ENCODE data around the gene TMPRSS2. TPM values are rescaled to one million over a fixed set of nuclear protein-coding genes. Genes with fewer than 3 reads are reported as not detected.
"Not testable (repeated sequence)": the region's sequence is repeated elsewhere in the genome, so short reads cannot be mapped to it uniquely, and the experiment has no call there.

TMPRSS2 gene
- total RNA-seq, 1 donor, result not detected

- H3K27me3 ChIP-seq (ENCODE audit: insufficient read depth, low read length), result no peaks in the 10 kb centered on the region
- peaks cover 14% of the 10 kb centered on the region for H3K4me1 ChIP-seq (ENCODE audit: insufficient read depth, low read length)
- H3K4me3 ChIP-seq (ENCODE audit: low read length), result no peak overlapping the region
- H3K9me3 ChIP-seq (ENCODE audit: low read depth, low read length), result peaks cover 10% of the 10 kb centered on the region
Observed at GRCh38 chr21:41435706-41436105, 72.3 kb downstream of the TMPRSS2 start.

- H3K9me3 ChIP-seq (ENCODE audit: low read depth, low read length), result peaks cover 10% of the 10 kb centered on the region
- H3K4me1 ChIP-seq (ENCODE audit: insufficient read depth, low read length), result peaks cover 32% of the 10 kb centered on the region
- H3K27me3 ChIP-seq (ENCODE audit: insufficient read depth, low read length), result no peaks in the 10 kb centered on the region
- H3K4me3 ChIP-seq (ENCODE audit: low read length), result no peak overlapping the region
Observed at GRCh38 chr21:41433566-41433965, 74.4 kb downstream of the TMPRSS2 start.

GRCh38 chr21:41432562-41433460 is 75.1 kb downstream of the TMPRSS2 start:
- no peak overlapping the region for H3K4me3 ChIP-seq (ENCODE audit: low read length)
- no peaks in the 10 kb centered on the region for H3K27me3 ChIP-seq (ENCODE audit: insufficient read depth, low read length)
- peaks cover 39% of the 10 kb centered on the region for H3K4me1 ChIP-seq (ENCODE audit: insufficient read depth, low read length)
- peaks cover 10% of the 10 kb centered on the region for H3K9me3 ChIP-seq (ENCODE audit: low read depth, low read length)

DNA sequence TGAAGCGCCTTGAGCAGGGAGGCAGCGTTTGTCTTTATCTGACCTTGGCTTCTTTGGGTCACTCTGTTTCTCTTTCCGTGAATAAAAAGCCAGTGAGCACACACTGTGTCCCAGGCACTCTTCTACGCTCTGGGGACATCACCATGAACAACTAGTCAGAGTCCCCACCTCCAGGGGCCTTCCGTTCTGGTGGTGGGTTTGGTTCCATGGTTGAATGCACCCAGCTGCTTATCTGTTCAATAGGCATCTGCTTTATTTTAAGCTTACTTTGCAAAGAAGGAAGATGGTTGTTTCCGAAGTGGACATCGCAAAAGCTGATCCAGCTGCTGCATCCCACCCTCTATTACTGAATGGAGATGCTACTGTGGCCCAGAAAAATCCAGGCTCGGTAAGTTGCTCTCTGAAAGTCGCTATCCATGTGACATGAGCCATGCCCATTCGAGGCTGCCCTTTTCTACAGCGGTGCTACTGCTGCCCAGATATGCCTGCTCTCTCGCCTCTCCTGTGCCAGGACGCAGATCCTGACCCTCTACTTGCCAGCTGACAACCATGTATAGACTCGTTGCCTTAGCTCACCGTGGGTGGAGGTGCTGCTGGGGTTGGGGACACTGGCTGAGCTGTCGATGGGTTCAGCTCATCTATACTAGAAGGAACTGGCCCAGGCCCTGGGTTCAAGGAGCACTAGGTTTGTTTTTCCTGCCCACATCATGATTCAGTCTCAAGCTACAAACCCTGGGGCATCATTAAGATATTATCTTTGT is 76.0 kb downstream of the TMPRSS2 start:
- Histone ChIP-seq H3K9me3 (ENCODE audit: low read depth, low read length) (peaks cover 10% of the 10 kb centered on the region), H3K27me3 (ENCODE audit: insufficient read depth, low read length) (no peaks in the 10 kb centered on the region), H3K4me1 (ENCODE audit: insufficient read depth, low read length) (peaks cover 48% of the 10 kb centered on the region), H3K4me3 (ENCODE audit: low read length) (no peak overlapping the region)

DNA sequence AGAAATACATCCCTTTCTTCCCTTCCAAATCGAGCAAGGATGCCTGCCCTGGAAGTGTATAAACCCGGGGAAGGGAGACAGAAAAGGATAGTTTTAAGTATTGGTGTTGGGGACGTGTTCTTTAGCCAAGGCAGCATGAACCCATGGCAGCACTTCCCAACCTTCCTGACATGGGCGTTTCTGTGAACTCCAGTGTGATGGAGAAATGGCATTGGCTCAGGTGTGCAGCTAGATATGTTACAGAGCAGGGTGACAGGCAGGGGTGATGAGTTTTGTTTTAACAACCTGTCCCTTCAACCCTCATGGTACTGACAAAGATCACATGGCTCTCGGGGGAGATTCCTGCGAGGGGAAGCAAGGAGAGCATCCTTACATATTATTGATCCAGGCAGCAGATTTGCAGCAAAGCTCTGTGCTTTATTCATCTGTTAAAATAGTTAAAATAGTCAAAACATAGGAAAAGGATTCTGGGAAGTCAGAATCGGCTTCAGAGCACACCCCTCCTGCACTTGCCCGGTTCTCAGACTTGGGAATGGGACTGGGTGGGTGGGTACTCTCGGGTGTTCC is 78.0 kb downstream of the TMPRSS2 start:
- Histone ChIP-seq H3K4me1 (ENCODE audit: insufficient read depth, low read length) (peaks cover 59% of the 10 kb centered on the region), H3K4me3 (ENCODE audit: low read length) (no peak overlapping the region), H3K9me3 (ENCODE audit: low read depth, low read length) (peaks cover 10% of the 10 kb centered on the region), H3K27me3 (ENCODE audit: insufficient read depth, low read length) (no peaks in the 10 kb centered on the region)

GRCh38 chr21:41429305-41429704 is 78.7 kb downstream of the TMPRSS2 start:
- H3K4me1 ChIP-seq (ENCODE audit: insufficient read depth, low read length), result peaks cover 66% of the 10 kb centered on the region
- H3K9me3 ChIP-seq (ENCODE audit: low read depth, low read length), result peaks cover 5% of the 10 kb centered on the region
- H3K4me3 ChIP-seq (ENCODE audit: low read length), result no peak overlapping the region
- H3K27me3 ChIP-seq (ENCODE audit: insufficient read depth, low read length), result no peaks in the 10 kb centered on the region

GRCh38 chr21:41428847-41429246 is 79.1 kb downstream of the TMPRSS2 start:
- peaks cover under 1% of the 10 kb centered on the region for H3K9me3 ChIP-seq (ENCODE audit: low read depth, low read length)
- H3K4me1 ChIP-seq (ENCODE audit: insufficient read depth, low read length), result peaks cover 70% of the 10 kb centered on the region
- no peaks in the 10 kb centered on the region for H3K27me3 ChIP-seq (ENCODE audit: insufficient read depth, low read length)
- H3K4me3 ChIP-seq (ENCODE audit: low read length), result no peak overlapping the region

GRCh38 chr21:41428311-41428710 is 79.6 kb downstream of the TMPRSS2 start:
- H3K27me3 ChIP-seq (ENCODE audit: insufficient read depth, low read length), result no peaks in the 10 kb centered on the region
- no peaks in the 10 kb centered on the region for H3K9me3 ChIP-seq (ENCODE audit: low read depth, low read length)
- no peak overlapping the region for H3K4me3 ChIP-seq (ENCODE audit: low read length)
- H3K4me1 ChIP-seq (ENCODE audit: insufficient read depth, low read length), result peaks cover 76% of the 10 kb centered on the region

GRCh38 chr21:41427556-41427955 is 80.4 kb downstream of the TMPRSS2 start:
- H3K4me3 ChIP-seq (ENCODE audit: low read length), result peak overlapping the region; percentile 84

DNA sequence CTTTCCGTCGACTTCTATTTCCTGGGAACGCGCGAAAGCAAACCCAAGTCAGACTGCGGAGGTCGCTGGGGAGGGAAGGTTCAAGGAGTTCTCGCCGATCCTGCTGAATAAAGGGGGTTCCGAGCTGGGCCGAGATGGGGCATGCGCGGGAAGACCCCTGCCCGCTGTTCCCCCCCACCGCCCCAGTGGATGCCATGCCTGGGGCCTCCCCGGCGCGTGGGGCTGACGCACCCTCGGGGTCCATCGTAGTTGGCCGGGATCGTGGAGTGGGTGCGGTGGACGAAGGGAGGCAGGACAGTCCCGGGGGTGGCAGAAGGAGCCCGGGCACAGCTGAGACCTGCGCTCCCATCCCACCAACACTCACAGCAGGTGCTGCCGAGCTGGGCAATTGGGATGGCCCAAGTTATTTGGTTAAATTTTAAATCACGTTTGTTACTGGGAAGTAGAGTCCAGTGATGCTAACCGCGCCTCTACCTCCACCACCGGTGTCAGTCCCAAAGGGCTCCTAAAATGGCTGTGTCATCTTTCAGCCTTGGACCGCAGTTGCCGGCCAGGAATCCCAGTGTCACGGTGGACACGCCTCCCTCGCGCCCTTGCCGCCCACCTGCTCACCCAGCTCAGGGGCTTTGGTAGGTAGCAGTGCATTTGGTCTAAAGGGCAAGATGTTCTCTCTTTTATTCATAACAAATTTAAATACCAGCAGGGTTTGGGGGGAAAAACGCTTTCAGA is 81.1 kb downstream of the TMPRSS2 start:
- Histone ChIP-seq H3K9me3 (ENCODE audit: low read depth, low read length) (no peaks in the 10 kb centered on the region), H3K4me1 (ENCODE audit: insufficient read depth, low read length) (peaks cover 79% of the 10 kb centered on the region), H3K4me3 (ENCODE audit: low read length) (peak overlapping the region; percentile 84), H3K27me3 (ENCODE audit: insufficient read depth, low read length) (no peaks in the 10 kb centered on the region)

More at GRCh38 chr21:41427556-41427955, 80.4 kb downstream of the TMPRSS2 start:
- no peaks in the 10 kb centered on the region for H3K27me3 ChIP-seq (ENCODE audit: insufficient read depth, low read length)
- no peaks in the 10 kb centered on the region for H3K9me3 ChIP-seq (ENCODE audit: low read depth, low read length)
- H3K4me1 ChIP-seq (ENCODE audit: insufficient read depth, low read length), result peaks cover 79% of the 10 kb centered on the region

DNA sequence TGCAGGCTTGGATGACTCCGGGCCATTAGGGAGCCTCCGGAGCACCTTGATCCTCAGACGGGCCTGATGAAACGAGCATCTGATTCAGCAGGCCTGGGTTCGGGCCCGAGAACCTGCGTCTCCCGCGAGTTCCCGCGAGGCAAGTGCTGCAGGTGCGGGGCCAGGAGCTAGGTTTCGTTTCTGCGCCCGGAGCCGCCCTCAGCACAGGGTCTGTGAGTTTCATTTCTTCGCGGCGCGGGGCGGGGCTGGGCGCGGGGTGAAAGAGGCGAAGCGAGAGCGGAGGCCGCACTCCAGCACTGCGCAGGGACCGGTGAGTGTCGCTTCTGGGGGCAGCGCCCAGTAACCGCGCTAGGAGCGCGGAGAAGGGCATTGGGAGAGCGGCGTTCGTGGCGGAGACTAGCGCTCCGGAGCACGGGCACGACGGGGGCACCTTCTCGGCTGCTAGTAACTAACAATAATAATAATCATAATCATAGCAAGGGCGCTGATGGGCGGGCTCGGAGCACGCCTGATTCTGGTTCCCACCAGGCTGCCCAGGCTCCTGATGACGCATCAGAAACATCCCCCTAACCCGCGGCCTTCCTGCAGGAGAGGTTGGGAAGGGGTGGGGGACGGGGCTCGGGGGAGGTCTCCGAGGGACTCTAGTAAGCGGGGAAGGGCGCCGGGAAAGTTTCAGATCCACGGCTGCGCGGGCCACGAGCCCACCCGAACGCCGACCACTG is 81.8 kb downstream of the TMPRSS2 start, which contains the start of gene MX1:
TSS of gene MX1 (plus strand) at position 286 of the 722 bp plus-strand sequence. CDS start 5,832 bp downstream, outside the sequence.
- no peaks in the 10 kb centered on the region for H3K9me3 ChIP-seq (ENCODE audit: low read depth, low read length)
- H3K4me1 ChIP-seq (ENCODE audit: insufficient read depth, low read length), result peaks cover 77% of the 10 kb centered on the region
- no peaks in the 10 kb centered on the region for H3K27me3 ChIP-seq (ENCODE audit: insufficient read depth, low read length)
- peak within 1 kb of the TSS; percentile 84 for H3K4me3 ChIP-seq (ENCODE audit: low read length)

- peaks cover 81% of the 10 kb centered on the region for H3K4me1 ChIP-seq (ENCODE audit: insufficient read depth, low read length)
- no peaks in the 10 kb centered on the region for H3K27me3 ChIP-seq (ENCODE audit: insufficient read depth, low read length)
- H3K9me3 ChIP-seq (ENCODE audit: low read depth, low read length), result no peaks in the 10 kb centered on the region
- H3K4me3 ChIP-seq (ENCODE audit: low read length), result peak overlapping the region; percentile 84
Observed at GRCh38 chr21:41425588-41425953, 82.4 kb downstream of the TMPRSS2 start.

- not testable (repeated sequence) for H3K4me3 ChIP-seq (ENCODE audit: low read length); H3K27me3 ChIP-seq (ENCODE audit: insufficient read depth, low read length); H3K9me3 ChIP-seq (ENCODE audit: low read depth, low read length)
- peaks cover 80% of the 10 kb centered on the region for H3K4me1 ChIP-seq (ENCODE audit: insufficient read depth, low read length)
Observed at GRCh38 chr21:41423305-41423636, 84.7 kb downstream of the TMPRSS2 start.
